SK-N-SH treated with all-trans-retinoic acid at 6 μM for 48 hours (cell line): Measurements from ENCODE around the gene ZBED4.

Source experiments
- ARNTL ChIP-seq: fragments of 450-650 bp; formaldehyde crosslinking; IDR thresholded peaks from 2 replicates; pipeline ENCODE4 v1.5.0; 2020; ENCODE audit warnings: low read depth, mild to moderate bottlenecking, moderate library complexity, borderline replicate concordance
- BACH2 ChIP-seq: fragments of 250-450 bp; sonication (Bioruptor Pico); IDR thresholded peaks from 2 replicates; pipeline ENCODE4 v1.9.0; 2021; ENCODE audit warnings: mild to moderate bottlenecking, borderline replicate concordance
- ESRRG ChIP-seq: fragments of 250-450 bp; sonication (Bioruptor Pico); IDR thresholded peaks from 2 replicates; pipeline ENCODE4 v1.6.1; 2021; ENCODE audit warnings: mild to moderate bottlenecking
- GLIS3 ChIP-seq: fragments of 250-450 bp; sonication (Bioruptor Pico); IDR thresholded peaks from 2 replicates; pipeline ENCODE4 v1.5.0; 2020; ENCODE audit warnings: mild to moderate bottlenecking, moderate library complexity
- SNAI2 ChIP-seq: fragments of 250-450 bp; sonication (Bioruptor Pico); IDR thresholded peaks from 2 replicates; pipeline ENCODE4 v1.5.0; 2020; ENCODE audit warnings: mild to moderate bottlenecking, moderate library complexity
- TCF4 ChIP-seq: fragments of 250-450 bp; sonication (Bioruptor Pico); IDR thresholded peaks from 2 replicates; pipeline ENCODE4 v1.8.0; 2021; ENCODE audit warnings: mild to moderate bottlenecking, moderate library complexity, borderline replicate concordance
- ZC3H10 ChIP-seq: fragments of 250-450 bp; sonication (Bioruptor Pico); IDR thresholded peaks from 2 replicates; pipeline ENCODE4 v1.5.1; 2021; ENCODE audit warnings: mild to moderate bottlenecking, moderate library complexity
- ZFP3 ChIP-seq: fragments of 250-450 bp; sonication (Bioruptor Pico); IDR thresholded peaks from 2 replicates; pipeline ENCODE4 v1.5.0; 2020; ENCODE audit warnings: mild to moderate bottlenecking, moderate library complexity
- ZFP30 ChIP-seq: fragments of 450-650 bp; formaldehyde crosslinking; IDR thresholded peaks from 2 replicates; pipeline ENCODE4 v1.5.0; 2022; ENCODE audit warnings: mild to moderate bottlenecking, moderate library complexity
- ZNF70 ChIP-seq: fragments of 450-650 bp; formaldehyde crosslinking; IDR thresholded peaks from 2 replicates; pipeline ENCODE4 v1.5.0; 2020; ENCODE audit warnings: mild to moderate bottlenecking, moderate library complexity
- ZNF8 ChIP-seq: fragments of 450-650 bp; formaldehyde crosslinking; IDR thresholded peaks from 2 replicates; pipeline ENCODE4 v1.5.0; 2020; ENCODE audit warnings: mild to moderate bottlenecking, moderate library complexity
- TF ChIP-seq, protein P1 (sequence below): fragments of 250-450 bp; sonication (Bioruptor Pico); IDR thresholded peaks from 2 replicates; pipeline ENCODE4 v1.8.0; 2020; ENCODE audit warnings: mild to moderate bottlenecking, moderate library complexity, borderline replicate concordance
- TF ChIP-seq, protein P2 (sequence below): fragments of 250-450 bp; sonication (Bioruptor Pico); IDR thresholded peaks from 2 replicates; pipeline ENCODE4 v1.5.0; 2020; ENCODE audit warnings: mild to moderate bottlenecking, moderate library complexity
- TF ChIP-seq, protein P3 (sequence below): fragments of 250-450 bp; sonication (Bioruptor Pico); IDR thresholded peaks from 2 replicates; pipeline ENCODE4 v1.8.0; 2021; ENCODE audit warnings: low read depth, mild to moderate bottlenecking, moderate library complexity, borderline replicate concordance

DNA sequence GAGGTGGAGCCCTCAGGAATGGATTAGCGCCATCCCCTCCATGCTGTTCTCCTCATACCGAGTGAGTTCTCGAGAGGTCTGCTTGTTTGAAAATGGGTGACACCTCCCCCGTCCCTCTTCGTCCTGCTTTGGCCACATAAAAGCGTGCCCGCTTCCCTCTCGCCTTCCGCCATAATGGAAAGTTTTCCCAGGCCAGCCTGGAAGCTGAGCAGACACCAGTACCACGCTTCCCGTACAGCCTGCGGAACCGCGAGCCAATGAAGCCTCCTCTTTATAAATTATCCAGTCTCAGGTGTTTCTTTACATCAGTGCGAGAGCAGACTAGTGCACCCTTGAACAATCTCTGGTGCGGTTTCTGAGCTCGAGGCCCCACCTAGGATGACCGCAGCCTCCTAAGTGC is 51.8 kb downstream of the ZBED4 start:
- TF ChIP-seq ZC3H10 (CRISPR knock-in tag) (no peak), BACH2 (CRISPR knock-in tag) (no peak), ZFP3 (CRISPR knock-in tag) (no peak), GLIS3 (CRISPR knock-in tag) (no peak), TCF4 (no peak), ZFP30 (CRISPR knock-in tag) (no peak), ZNF70 (CRISPR knock-in tag) (no peak), ESRRG (CRISPR knock-in tag) (no peak), ZNF8 (CRISPR knock-in tag) (no peak), SNAI2 (no peak), ARNTL (CRISPR knock-in tag) (no peak)
- TF ChIP-seq, protein P1, sequence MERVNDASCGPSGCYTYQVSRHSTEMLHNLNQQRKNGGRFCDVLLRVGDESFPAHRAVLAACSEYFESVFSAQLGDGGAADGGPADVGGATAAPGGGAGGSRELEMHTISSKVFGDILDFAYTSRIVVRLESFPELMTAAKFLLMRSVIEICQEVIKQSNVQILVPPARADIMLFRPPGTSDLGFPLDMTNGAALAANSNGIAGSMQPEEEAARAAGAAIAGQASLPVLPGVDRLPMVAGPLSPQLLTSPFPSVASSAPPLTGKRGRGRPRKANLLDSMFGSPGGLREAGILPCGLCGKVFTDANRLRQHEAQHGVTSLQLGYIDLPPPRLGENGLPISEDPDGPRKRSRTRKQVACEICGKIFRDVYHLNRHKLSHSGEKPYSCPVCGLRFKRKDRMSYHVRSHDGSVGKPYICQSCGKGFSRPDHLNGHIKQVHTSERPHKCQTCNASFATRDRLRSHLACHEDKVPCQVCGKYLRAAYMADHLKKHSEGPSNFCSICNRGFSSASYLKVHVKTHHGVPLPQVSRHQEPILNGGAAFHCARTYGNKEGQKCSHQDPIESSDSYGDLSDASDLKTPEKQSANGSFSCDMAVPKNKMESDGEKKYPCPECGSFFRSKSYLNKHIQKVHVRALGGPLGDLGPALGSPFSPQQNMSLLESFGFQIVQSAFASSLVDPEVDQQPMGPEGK (CRISPR knock-in tag): no peak
- TF ChIP-seq, protein P2, sequence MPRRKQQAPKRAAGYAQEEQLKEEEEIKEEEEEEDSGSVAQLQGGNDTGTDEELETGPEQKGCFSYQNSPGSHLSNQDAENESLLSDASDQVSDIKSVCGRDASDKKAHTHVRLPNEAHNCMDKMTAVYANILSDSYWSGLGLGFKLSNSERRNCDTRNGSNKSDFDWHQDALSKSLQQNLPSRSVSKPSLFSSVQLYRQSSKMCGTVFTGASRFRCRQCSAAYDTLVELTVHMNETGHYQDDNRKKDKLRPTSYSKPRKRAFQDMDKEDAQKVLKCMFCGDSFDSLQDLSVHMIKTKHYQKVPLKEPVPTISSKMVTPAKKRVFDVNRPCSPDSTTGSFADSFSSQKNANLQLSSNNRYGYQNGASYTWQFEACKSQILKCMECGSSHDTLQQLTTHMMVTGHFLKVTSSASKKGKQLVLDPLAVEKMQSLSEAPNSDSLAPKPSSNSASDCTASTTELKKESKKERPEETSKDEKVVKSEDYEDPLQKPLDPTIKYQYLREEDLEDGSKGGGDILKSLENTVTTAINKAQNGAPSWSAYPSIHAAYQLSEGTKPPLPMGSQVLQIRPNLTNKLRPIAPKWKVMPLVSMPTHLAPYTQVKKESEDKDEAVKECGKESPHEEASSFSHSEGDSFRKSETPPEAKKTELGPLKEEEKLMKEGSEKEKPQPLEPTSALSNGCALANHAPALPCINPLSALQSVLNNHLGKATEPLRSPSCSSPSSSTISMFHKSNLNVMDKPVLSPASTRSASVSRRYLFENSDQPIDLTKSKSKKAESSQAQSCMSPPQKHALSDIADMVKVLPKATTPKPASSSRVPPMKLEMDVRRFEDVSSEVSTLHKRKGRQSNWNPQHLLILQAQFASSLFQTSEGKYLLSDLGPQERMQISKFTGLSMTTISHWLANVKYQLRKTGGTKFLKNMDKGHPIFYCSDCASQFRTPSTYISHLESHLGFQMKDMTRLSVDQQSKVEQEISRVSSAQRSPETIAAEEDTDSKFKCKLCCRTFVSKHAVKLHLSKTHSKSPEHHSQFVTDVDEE: no peak
- TF ChIP-seq, protein P3, sequence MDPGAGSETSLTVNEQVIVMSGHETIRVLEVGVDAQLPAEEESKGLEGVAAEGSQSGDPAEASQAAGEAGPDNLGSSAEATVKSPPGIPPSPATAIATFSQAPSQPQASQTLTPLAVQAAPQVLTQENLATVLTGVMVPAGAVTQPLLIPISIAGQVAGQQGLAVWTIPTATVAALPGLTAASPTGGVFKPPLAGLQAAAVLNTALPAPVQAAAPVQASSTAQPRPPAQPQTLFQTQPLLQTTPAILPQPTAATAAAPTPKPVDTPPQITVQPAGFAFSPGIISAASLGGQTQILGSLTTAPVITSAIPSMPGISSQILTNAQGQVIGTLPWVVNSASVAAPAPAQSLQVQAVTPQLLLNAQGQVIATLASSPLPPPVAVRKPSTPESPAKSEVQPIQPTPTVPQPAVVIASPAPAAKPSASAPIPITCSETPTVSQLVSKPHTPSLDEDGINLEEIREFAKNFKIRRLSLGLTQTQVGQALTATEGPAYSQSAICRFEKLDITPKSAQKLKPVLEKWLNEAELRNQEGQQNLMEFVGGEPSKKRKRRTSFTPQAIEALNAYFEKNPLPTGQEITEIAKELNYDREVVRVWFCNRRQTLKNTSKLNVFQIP (CRISPR knock-in tag): no peak
